ENCODE measurements around the gene TRAF3IP3. TPM values are rescaled to one million over a fixed set of nuclear protein-coding genes. Genes with fewer than 3 reads are reported as not detected.

The TRAF3IP3 gene
- total RNA-seq (2022) (not detected in 2 replicates), Bru-seq, nascent RNA (percentile 16 among the genes with signal in this experiment), BruChase-seq, experiment 1, labeled RNA remaining after a 2-hour chase (percentile 6 among the genes with signal in this experiment), BruChase-seq, experiment 2, labeled RNA remaining after a 6-hour chase (not detected)
- long read RNA-seq = 0 reads

- Mint-ChIP-seq H3K4me3 (ENCODE audit: unreplicated experiment) (no peak within 1 kb of the TSS), H3K27ac (ENCODE audit: unreplicated experiment) (no peak within 1 kb of the TSS), H3K9me3 (ENCODE audit: unreplicated experiment) (no peaks in the 10 kb centered on the region), H3K4me1 (ENCODE audit: low read depth, unreplicated experiment) (no peaks in the 10 kb centered on the region), H3K27me3 (ENCODE audit: insufficient read depth, unreplicated experiment) (no peaks in the 10 kb centered on the region), H3K36me3 (ENCODE audit: insufficient read depth, unreplicated experiment) (no peaks in the 10 kb centered on the region)
- no peaks in the 10 kb centered on the region for H3K9me3 ChIP-seq
- DNase-seq = no peak
- no peaks in the 10 kb centered on the region for H3K4me1 ChIP-seq
- no peak for TF ChIP-seq CTCF (IDR thresholded peaks at IDR 0.05; ENCODE audit: insufficient read depth in 1 of 2, low read depth in 1 of 2, low read length in 1 of 2, severe bottlenecking in 1 of 2, unreplicated experiment in 1 of 2)
- intact Hi-C loops (cut with micrococcal nuclease; ENCODE audit: unreplicated experiment) = no loop called here
- ChIA-PET CTCF (interaction anchor here (1.4 kb wide), 1 partner anchor 9 kb away, joined by 3 read pairs; no protein-coding TSS in a partner anchor), POLR2A (no interaction called here)
- no TSS peak for BruUV-seq (replicated peaks)
- H3K4me3 ChIP-seq (ENCODE audit: low read depth, low read length) = no peak within 1 kb of the TSS
- H3K27me3 ChIP-seq (replicated peaks; ENCODE audit: control insufficient read depth, insufficient read depth, low read length) = no peaks in the 10 kb centered on the region
- H3K36me3 ChIP-seq (ENCODE audit: control insufficient read depth, insufficient read depth, low read length) = no peaks in the 10 kb centered on the region
Observed at GRCh38 chr1:209755926-209756614, at the start of gene TRAF3IP3. Gene TRAF3IP3, plus strand, starts transcription at chr1:209756053. Its CDS starts 3,987 bp downstream, at chr1:209760040.

- intact Hi-C loops (cut with micrococcal nuclease; ENCODE audit: unreplicated experiment) = no loop called here
- Histone ChIP-seq H3K9me3 (no peaks in the 10 kb centered on the region), H3K4me1 (no peaks in the 10 kb centered on the region), H3K4me3 (ENCODE audit: low read depth, low read length) (no peak overlapping the region), H3K36me3 (ENCODE audit: control insufficient read depth, insufficient read depth, low read length) (no peaks in the 10 kb centered on the region), H3K27me3 (replicated peaks; ENCODE audit: control insufficient read depth, insufficient read depth, low read length) (no peaks in the 10 kb centered on the region)
- Mint-ChIP-seq H3K9me3 (ENCODE audit: unreplicated experiment) (no peaks in the 10 kb centered on the region), H3K27me3 (ENCODE audit: insufficient read depth, unreplicated experiment) (peaks cover 12% of the 10 kb centered on the region), H3K4me1 (ENCODE audit: low read depth, unreplicated experiment) (no peaks in the 10 kb centered on the region), H3K27ac (ENCODE audit: unreplicated experiment) (no peak overlapping the region), H3K4me3 (ENCODE audit: unreplicated experiment) (no peak overlapping the region), H3K36me3 (ENCODE audit: insufficient read depth, unreplicated experiment) (no peaks in the 10 kb centered on the region)
- ChIA-PET POLR2A (interaction anchor here (0.6 kb wide), 1 partner anchor 122 kb away, joined by 7 read pairs; no protein-coding TSS in a partner anchor), CTCF (no interaction called here)
- TF ChIP-seq CTCF (IDR thresholded peaks at IDR 0.05; ENCODE audit: insufficient read depth in 1 of 2, low read depth in 1 of 2, low read length in 1 of 2, severe bottlenecking in 1 of 2, unreplicated experiment in 1 of 2) = no peak
- no peak for DNase-seq
- BruUV-seq (replicated peaks) = no TSS peak
Observed at GRCh38 chr1:209706622-209707021, 49.2 kb upstream of the TRAF3IP3 start.

- Histone ChIP-seq H3K27me3 (replicated peaks; ENCODE audit: control insufficient read depth, insufficient read depth, low read length) (no peaks in the 10 kb centered on the region), H3K4me1 (no peaks in the 10 kb centered on the region), H3K9me3 (no peaks in the 10 kb centered on the region), H3K36me3 (ENCODE audit: control insufficient read depth, insufficient read depth, low read length) (no peaks in the 10 kb centered on the region), H3K4me3 (ENCODE audit: low read depth, low read length) (no peak overlapping the region)
- CTCF ChIA-PET = no interaction called here
- peaks cover 14% of the 10 kb centered on the region for H3K27me3 Mint-ChIP-seq (ENCODE audit: insufficient read depth, unreplicated experiment)
- no peaks in the 10 kb centered on the region for H3K36me3 Mint-ChIP-seq (ENCODE audit: insufficient read depth, unreplicated experiment)
- BruUV-seq (replicated peaks) = no TSS peak
- no peak overlapping the region for H3K27ac Mint-ChIP-seq (ENCODE audit: unreplicated experiment)
- POLR2A ChIA-PET = no interaction called here
- H3K9me3 Mint-ChIP-seq (ENCODE audit: unreplicated experiment) = no peaks in the 10 kb centered on the region
- no peaks in the 10 kb centered on the region for H3K4me1 Mint-ChIP-seq (ENCODE audit: low read depth, unreplicated experiment)
- no peak for TF ChIP-seq CTCF (IDR thresholded peaks at IDR 0.05; ENCODE audit: insufficient read depth in 1 of 2, low read depth in 1 of 2, low read length in 1 of 2, severe bottlenecking in 1 of 2, unreplicated experiment in 1 of 2)
- DNase-seq = no peak
- H3K4me3 Mint-ChIP-seq (ENCODE audit: unreplicated experiment) = no peak overlapping the region
- intact Hi-C loops (cut with micrococcal nuclease; ENCODE audit: unreplicated experiment) = no loop called here
Observed at GRCh38 chr1:209707308-209707707, 48.5 kb upstream of the TRAF3IP3 start.

Data from Caco-2 (cell line).